Measurements from ENCODE around the gene TMEM196. TPM values are rescaled to one million over a fixed set of nuclear protein-coding genes. Genes with fewer than 3 reads are reported as not detected.
A peak's percentile ranks its signal among the peaks of the same experiment; 100 is the strongest.

TMEM196 gene
- total RNA-seq, 1 experiment from 2014 or later: not detected

GRCh38 chr7:19762631-19763030, 10.8 kb downstream of the TMEM196 start:
- CTCF ChIA-PET: no interaction called here
- Histone ChIP-seq H3K9me3 (ENCODE audit: control insufficient read depth in 1 of 2, insufficient read depth in 1 of 2, low read depth in 1 of 2, low read length in 2 of 2) (no peaks in the 10 kb centered on the region), H3K4me3 (replicated peaks in 1 of 2; ENCODE audit: low read depth in 1 of 2, low read length in 2 of 2) (no peak overlapping the region), H2AFZ (ENCODE audit: low read depth, low read length, poor library complexity, severe bottlenecking) (peak overlapping the region; percentile 51), H3K4me1 (ENCODE audit: control insufficient read depth in 1 of 2, insufficient read depth in 2 of 2, low read length in 2 of 2) (no peaks in the 10 kb centered on the region), H3K9me2 (ENCODE audit: insufficient read depth) (no peaks in the 10 kb centered on the region), H3K4me2 (ENCODE audit: low read length) (no peak overlapping the region), H3K79me2 (ENCODE audit: insufficient read depth, low read length) (no peaks in the 10 kb centered on the region), H4K20me1 (ENCODE audit: insufficient read depth) (no peaks in the 10 kb centered on the region), H3K27ac (ENCODE audit: low read depth, low read length) (no peak overlapping the region), H3K9ac (ENCODE audit: low read length) (no peak overlapping the region), H3K27me3 (ENCODE audit: insufficient read depth, low read length) (no peaks in the 10 kb centered on the region), H3K36me3 (ENCODE audit: control insufficient read depth in 1 of 2, insufficient read depth in 2 of 2, low read length in 2 of 2) (no peaks in the 10 kb centered on the region)
- RAD21 ChIA-PET (ENCODE audit: low non-redundant PET in 1 of 2, low total read pairs in 2 of 2, uncharacterized antibody in 2 of 2, unreplicated experiment in 2 of 2): no interaction called here
- no peak for ATAC-seq
- DNase-seq (ENCODE audit: low read depth, low spot score): no peak
- no TSS peak for BruUV-seq (replicated peaks)
- TF ChIP-seq MAX (IDR thresholded peaks at IDR 0.05) (no peak), YY1 (IDR thresholded peaks at IDR 0.05; ENCODE audit: extremely low read depth, insufficient replicate concordance, low read depth, low read length) (no peak), SP1 (IDR thresholded peaks at IDR 0.05; ENCODE audit: low read depth) (no peak), POLR2A (IDR thresholded peaks at IDR 0.05; ENCODE audit: borderline replicate concordance, extremely low read depth, insufficient read depth, insufficient read length) (no peak), CTCF (IDR thresholded peaks at IDR 0.05 in 2 of 3, conservative IDR thresholded peaks at IDR 0.05 in 1 of 3; ENCODE audit: borderline replicate concordance in 1 of 3, insufficient read depth in 1 of 3, low read depth in 2 of 3, low read length in 2 of 3) (no peak), RAD21 (IDR thresholded peaks at IDR 0.05; ENCODE audit: low read depth) (no peak), REST (IDR thresholded peaks at IDR 0.05; ENCODE audit: low read depth) (no peak), SIN3A (IDR thresholded peaks at IDR 0.05; ENCODE audit: low read depth) (no peak), ZFX (IDR thresholded peaks at IDR 0.05) (no peak), FOSL1 (IDR thresholded peaks at IDR 0.05; ENCODE audit: low read depth) (no peak), EZH2 (IDR thresholded peaks at IDR 0.05) (no peak), EGR1 (IDR thresholded peaks at IDR 0.05; ENCODE audit: low read depth) (no peak), TCF7L2 (IDR thresholded peaks at IDR 0.05; ENCODE audit: borderline replicate concordance, extremely low read depth, insufficient read depth, insufficient read length) (no peak), ZNF274 (IDR thresholded peaks at IDR 0.05; ENCODE audit: low read depth, low read length) (no peak), SRF (IDR thresholded peaks at IDR 0.05; ENCODE audit: low read depth) (no peak), CBX3 (IDR thresholded peaks at IDR 0.05; ENCODE audit: low read depth) (no peak)
- TF ChIP-seq, protein P1, sequence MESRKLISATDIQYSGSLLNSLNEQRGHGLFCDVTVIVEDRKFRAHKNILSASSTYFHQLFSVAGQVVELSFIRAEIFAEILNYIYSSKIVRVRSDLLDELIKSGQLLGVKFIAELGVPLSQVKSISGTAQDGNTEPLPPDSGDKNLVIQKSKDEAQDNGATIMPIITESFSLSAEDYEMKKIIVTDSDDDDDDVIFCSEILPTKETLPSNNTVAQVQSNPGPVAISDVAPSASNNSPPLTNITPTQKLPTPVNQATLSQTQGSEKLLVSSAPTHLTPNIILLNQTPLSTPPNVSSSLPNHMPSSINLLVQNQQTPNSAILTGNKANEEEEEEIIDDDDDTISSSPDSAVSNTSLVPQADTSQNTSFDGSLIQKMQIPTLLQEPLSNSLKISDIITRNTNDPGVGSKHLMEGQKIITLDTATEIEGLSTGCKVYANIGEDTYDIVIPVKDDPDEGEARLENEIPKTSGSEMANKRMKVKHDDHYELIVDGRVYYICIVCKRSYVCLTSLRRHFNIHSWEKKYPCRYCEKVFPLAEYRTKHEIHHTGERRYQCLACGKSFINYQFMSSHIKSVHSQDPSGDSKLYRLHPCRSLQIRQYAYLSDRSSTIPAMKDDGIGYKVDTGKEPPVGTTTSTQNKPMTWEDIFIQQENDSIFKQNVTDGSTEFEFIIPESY (IDR thresholded peaks at IDR 0.05; ENCODE audit: extremely low read depth, insufficient replicate concordance, low read length): no peak
- TF ChIP-seq, protein P2, sequence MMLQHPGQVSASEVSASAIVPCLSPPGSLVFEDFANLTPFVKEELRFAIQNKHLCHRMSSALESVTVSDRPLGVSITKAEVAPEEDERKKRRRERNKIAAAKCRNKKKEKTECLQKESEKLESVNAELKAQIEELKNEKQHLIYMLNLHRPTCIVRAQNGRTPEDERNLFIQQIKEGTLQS (IDR thresholded peaks at IDR 0.05): no peak
- intact Hi-C loops (cut with micrococcal nuclease): no loop called here
- POLR2A ChIA-PET: no interaction called here

Data from HCT116 (cell line).